NCI-H524 treated with DMSO at 0.1 percent for 48 hours (cell line): ENCODE data around the gene IRAK2.
"Not testable (repeated sequence)": the region's sequence is repeated elsewhere in the genome, so short reads cannot be mapped to it uniquely, and the experiment has no call there.

Experiments used
- DNase-seq: peaks from one replicate; lab custom pipeline; 2025; lab: John Stamatoyannopoulos, UW

IRAK2 gene

DNA sequence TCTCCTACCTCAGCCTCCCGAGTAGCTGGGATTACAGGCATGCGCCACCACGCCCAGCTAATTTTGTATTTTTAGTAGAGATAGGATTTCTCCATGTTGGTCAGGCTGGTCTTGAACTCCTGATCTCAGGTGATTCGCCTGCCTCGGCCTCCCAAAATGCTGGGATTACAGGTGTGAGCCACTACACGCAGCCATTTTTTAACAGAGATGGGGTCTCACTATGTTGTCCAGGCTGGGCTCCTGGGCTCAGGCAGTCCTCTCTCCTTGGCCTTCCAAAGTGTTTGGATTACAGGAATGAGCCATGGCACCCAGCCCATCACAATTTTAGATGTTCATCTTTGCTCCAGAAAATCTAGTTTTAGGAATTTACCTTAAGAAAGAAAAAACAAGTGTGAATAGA is 6.2 kb upstream of the IRAK2 start:
- DNase-seq = not testable (repeated sequence)

GRCh38 chr3:10160346-10160745 is 4.4 kb upstream of the IRAK2 start:
- no peak for DNase-seq

GRCh38 chr3:10160925-10161324 is 3.8 kb upstream of the IRAK2 start:
- no peak for DNase-seq

DNA sequence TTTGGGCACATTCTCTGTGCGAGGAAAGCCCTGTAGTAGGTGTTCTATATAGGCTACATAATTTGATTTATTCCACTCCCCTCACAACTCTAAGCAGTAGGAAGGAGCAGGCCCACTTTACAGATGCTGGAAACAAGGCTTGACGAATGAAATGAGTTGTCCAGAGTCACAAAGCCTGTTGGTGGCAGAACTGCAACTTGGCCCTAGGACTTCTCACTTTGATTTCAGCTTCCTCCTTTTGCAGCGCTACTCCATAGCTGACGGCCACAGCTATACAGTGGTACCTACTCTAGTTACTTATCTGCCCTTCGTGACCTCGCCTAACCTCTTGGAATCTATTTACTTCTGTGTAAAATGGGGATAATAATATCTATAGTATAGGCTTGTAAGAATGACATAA is 2.5 kb upstream of the IRAK2 start:
- DNase-seq = no peak

DNA sequence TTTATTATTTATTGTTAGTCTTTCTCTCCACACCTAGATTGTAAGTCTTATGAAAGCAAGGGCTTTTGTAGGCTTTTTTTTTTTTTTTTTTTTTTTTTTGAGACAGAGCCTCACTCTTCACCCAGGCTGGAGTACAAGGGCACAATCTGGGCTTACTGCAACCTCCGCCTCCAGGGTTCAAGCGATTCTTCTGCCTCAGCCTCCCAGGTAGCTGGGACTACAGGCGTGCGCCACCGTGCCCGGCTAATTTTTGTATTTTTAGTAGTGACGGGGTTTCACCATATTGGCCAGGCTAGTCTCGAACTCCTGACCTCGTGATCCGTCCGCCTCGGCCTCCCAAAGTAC is 546 bp upstream of the IRAK2 start:
- DNase-seq = not testable (repeated sequence)

GRCh38 chr3:10166213-10166604 is 1.5 kb downstream of the IRAK2 start:
- no peak for DNase-seq

GRCh38 chr3:10169000-10169496 is 4.3 kb downstream of the IRAK2 start:
- DNase-seq = no peak

GRCh38 chr3:10170915-10171478 is 6.3 kb downstream of the IRAK2 start:
- DNase-seq = no peak

DNA sequence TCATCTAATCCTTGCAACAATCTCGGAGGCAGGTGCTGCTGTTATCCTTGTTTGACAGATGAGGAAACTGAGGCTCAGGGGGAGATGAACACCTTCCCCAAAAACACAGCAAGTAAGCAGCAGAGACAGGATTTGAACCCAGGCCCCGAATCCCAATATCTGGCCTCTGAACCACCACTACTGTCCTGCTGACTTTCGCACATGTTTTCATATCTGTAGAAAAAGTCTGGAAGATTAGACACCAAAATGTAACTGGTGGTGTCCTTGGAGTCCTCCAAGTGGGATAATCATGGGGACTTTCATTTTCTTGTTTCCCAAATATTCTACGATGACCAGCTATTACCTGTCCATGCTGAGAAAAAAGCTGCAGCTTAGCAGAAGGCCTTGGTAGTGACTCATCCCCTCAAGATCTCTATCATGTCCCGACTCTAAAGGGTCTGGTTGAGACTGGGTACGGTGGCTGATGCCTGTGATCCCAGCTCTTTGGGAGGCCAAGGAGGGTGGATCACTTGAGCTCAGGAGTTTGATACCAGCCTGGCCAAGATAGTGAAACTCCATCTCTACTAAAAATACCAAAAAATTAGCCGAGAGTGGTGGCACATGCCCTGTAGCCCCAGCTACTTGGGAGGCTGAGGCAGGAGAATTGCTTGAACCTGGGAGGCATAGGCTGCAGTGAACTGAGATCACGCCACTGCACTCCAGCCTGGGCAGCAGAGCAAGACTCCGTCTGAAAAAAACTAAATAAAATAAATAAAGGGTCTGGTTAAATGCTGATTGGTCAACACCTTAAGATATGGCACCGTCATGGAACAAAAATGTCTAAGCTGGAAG is 8.6 kb downstream of the IRAK2 start:
- no peak for DNase-seq

GRCh38 chr3:10173926-10174435 is 9.3 kb downstream of the IRAK2 start:
- no peak for DNase-seq

DNA sequence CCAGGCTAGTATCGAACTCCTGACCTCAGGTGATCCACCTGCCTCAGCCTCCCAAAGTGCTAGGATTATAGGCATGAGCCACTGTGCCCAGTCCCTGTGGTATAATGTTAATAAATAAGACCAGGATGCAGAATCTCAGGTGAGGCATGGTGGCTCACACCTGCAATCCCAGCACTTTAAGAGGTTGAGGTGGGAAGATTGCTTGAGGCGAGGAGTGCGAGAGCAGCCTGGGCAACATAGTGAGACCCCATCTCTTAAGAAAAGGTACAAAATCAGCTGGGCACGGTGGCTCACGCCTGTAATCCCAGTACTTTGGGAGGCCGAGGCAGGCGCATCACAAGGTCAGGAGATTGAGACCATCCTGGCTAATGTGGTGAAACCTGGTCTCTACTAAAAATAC is 10.6 kb downstream of the IRAK2 start:
- not testable (repeated sequence) for DNase-seq

DNA sequence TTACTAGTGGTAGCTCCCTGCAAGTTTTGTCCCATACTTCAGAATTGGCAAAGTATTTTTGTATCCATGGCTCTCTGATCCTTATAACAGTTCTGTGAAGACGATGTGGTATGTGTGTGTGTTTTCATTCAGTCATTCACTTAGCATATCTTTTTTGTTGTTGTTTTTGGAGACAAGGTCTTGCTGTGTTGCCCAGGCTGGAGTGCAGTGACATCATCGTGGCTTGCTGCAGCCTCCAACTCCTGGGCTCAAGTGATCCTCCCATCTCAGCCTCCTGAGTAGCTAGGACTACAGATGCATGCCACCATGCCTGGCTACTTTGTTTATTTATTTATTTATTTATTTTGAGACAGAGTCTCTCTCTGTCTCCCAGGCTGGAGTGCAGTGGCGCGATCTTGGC is 11.4 kb downstream of the IRAK2 start:
- DNase-seq = not testable (repeated sequence)

DNA sequence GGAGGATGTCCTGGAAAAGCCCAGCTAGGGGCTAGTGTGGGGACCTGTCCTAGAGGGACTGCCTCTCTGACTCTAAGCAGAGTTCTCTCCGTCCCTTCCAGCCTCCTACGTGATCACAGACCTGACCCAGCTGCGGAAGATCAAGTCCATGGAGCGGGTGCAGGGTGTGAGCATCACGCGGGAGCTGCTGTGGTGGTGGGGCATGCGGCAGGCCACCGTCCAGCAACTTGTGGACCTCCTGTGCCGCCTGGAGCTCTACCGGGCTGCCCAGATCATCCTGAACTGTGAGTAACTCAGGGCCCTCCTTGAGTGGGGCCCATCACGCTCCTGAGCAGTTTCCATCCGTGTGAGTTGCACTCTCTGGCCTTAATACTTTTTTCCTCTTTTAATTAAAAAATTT is 13.0 kb downstream of the IRAK2 start:
- DNase-seq = no peak

DNA sequence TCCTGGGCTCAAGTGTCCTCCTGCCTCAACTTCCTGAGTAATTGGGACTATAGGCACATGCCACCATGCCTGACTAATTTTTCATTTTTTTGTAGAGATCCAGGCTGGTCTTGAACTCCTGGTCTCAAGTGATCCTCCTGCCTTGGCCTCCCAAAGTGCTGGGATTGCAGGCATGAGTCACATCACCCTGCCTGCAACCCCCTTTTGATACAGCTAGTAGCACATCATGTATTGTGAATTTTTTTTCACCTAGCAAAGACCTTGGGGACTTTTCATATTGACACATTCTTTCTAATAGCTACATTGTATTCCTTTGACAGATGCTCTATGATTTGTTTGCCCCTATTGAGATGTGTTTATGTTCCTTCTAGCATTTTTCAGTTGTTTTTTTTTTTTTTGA is 14.2 kb downstream of the IRAK2 start:
- DNase-seq = no peak

- no peak for DNase-seq
Measured at GRCh38 chr3:10180289-10180688, 15.6 kb downstream of the IRAK2 start.

DNA sequence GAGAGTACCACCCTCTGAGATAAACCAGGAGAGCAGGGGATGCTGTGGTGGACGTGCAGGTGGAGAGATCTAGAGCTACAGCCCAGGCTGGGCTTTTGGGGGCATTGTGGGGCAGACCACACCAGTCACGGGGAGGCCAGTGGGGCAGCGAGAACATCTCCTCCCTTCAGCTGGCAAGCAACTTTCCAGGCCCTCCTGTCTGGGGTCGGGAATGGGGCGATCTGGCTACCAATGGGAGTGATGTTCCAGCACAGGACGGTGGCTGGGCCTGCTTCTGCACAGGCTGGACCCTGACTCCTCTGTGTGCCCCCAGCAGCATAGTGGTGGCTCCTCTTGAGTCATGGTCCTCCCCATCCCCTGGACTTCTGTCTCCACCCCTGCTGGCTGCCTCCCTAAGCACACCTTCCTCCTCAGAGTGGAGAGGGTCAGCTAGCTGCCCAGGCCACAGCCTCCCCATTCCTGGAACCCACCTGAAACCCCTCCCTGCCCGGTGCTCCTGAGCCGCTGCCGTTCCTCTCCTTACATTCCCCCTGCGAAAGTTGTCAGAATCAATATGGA is 16.1 kb downstream of the IRAK2 start:
- no peak for DNase-seq

GRCh38 chr3:10182950-10183349 is 18.2 kb downstream of the IRAK2 start:
- DNase-seq = peak; percentile 79

- no peak for DNase-seq
Measured at GRCh38 chr3:10184250-10184649, 19.5 kb downstream of the IRAK2 start.

GRCh38 chr3:10185804-10186762 is 21.4 kb downstream of the IRAK2 start:
- no peak for DNase-seq

GRCh38 chr3:10187290-10187876 is 22.7 kb downstream of the IRAK2 start:
- DNase-seq = no peak

DNA sequence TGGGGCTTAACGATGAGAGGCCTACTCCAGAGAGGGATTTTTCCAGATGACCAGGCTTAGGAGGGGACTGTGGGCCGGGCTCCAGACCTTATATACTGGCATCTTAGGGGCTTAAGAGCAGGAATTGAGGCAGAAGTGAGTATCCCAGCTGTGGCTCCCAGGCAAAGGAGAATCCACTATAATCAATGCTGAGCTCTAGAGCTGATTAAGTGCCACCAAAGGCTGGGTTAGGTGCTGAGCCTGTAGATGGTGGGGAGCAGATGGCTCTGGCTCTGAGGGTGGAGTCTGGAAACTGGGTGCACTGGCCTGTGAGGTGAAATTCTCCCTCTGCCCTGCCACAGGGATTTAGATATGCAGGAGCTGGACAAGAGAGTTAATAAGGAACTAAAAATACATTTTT is 23.2 kb downstream of the IRAK2 start:
- no peak for DNase-seq
